Stimulated activated CD4-positive, alpha-beta T cell treated with anti-CD3 and anti-CD28 coated beads, Interleukin-4, amount 100 ng/mL, for 48 hours (primary cell): ENCODE measurements around the gene FALEC.

Experiments
- DNase-seq, 2 donors: peaks; one replicate each; pipeline ENCODE4 v3.0.0-alpha.2; 2020; ENCODE audit warnings: low read depth in 2 of 2

The FALEC gene

GRCh38 chr1:150515328-150516049, at the start of gene FALEC:
TSS of gene FALEC (plus strand) at chr1:150515752.
- DNase-seq: peak; percentile 81 to 90

GRCh38 chr1:150466964-150467363, 48.6 kb upstream of the FALEC start:
- DNase-seq: no peak

GRCh38 chr1:150469291-150469690, 46.3 kb upstream of the FALEC start:
- no peak for DNase-seq

DNA sequence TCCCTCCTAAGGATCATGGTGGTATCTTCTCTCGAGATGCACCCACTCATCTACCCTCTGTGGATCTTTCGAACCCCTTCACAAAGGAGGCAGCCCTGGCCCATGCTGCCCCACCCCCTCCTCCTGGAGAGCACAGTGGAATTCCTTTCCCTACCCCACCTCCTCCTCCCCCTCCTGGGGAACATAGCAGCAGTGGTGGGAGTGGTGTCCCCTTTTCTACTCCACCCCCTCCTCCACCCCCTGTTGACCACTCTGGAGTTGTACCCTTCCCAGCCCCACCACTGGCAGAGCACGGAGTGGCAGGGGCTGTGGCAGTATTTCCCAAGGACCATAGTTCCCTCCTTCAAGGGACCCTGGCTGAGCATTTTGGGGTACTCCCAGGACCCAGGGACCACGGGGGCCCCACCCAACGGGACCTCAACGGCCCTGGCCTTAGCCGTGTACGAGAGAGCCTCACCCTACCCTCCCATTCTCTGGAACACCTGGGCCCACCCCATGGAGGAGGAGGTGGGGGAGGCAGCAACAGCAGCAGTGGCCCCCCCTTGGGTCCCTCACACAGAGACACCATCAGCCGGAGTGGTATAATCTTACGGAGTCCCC, 42.9 kb upstream of the FALEC start:
- DNase-seq: no peak

GRCh38 chr1:150473659-150474058, 41.9 kb upstream of the FALEC start:
- no peak for DNase-seq

GRCh38 chr1:150474869-150475268, 40.7 kb upstream of the FALEC start:
- DNase-seq: no peak

- no peak for DNase-seq
Observed at GRCh38 chr1:150476754-150477153, 38.8 kb upstream of the FALEC start.

- no peak for DNase-seq
Observed at GRCh38 chr1:150477320-150477719, 38.2 kb upstream of the FALEC start.

- no peak for DNase-seq
Observed at GRCh38 chr1:150477733-150478132, 37.8 kb upstream of the FALEC start.

DNA sequence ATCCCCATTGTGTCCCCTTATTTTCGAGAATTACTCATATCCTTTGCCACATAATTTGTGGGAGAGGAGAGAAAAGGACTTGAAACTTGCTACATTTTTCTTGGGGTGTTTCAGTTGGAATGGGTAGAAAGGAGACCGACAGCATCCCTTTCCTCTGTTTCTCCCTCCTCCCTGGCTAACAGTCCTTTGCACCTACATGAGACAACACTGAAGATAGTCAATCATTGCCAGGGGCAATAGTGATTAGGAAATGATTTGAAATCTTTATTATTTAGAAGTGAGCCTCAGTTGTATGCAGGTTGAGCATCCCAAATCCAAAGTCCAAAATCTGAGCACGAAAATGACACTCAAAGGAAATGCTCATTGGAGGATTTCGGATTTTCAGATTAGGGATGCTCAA, 36.2 kb upstream of the FALEC start:
- no peak for DNase-seq

GRCh38 chr1:150479927-150480352, 35.6 kb upstream of the FALEC start:
- DNase-seq: no peak

DNA sequence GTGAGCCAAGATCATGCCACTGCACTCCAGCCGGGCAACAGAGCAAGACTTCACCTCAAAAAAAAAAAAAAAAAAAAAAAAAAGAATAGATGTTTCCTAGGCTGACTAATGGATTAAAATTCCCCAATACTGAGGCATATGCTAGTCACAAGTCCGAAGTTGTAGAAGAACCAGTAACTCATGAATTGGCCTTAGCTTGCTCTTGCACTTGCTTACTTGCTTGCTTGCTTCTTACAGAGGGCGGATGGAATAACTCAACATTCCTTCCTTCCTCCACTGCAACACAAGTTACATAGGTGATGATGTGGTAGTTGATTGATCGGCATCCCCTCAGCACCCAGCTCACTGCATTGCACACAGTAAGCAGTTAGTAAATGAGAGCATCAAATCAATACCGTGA, 31.1 kb upstream of the FALEC start:
- no peak for DNase-seq

DNA sequence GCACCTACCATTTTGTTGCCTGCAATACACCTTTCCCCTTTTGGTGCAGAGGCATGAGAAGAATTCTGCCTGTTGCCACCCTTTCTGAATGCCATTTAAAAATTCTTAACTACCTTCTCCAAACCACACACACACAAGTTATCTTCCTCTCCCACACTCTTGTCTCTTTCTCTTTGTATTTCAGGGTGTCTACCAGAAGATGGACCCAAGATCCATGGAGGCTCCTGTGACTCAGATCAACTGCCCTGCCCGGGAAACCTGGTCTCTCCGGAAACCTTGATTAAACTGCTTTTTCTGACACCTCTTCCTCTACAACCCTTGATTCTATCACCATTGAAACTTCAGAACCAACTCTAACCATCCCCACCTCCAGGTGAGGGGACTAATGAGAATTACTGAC, 30.7 kb upstream of the FALEC start:
- no peak for DNase-seq

DNA sequence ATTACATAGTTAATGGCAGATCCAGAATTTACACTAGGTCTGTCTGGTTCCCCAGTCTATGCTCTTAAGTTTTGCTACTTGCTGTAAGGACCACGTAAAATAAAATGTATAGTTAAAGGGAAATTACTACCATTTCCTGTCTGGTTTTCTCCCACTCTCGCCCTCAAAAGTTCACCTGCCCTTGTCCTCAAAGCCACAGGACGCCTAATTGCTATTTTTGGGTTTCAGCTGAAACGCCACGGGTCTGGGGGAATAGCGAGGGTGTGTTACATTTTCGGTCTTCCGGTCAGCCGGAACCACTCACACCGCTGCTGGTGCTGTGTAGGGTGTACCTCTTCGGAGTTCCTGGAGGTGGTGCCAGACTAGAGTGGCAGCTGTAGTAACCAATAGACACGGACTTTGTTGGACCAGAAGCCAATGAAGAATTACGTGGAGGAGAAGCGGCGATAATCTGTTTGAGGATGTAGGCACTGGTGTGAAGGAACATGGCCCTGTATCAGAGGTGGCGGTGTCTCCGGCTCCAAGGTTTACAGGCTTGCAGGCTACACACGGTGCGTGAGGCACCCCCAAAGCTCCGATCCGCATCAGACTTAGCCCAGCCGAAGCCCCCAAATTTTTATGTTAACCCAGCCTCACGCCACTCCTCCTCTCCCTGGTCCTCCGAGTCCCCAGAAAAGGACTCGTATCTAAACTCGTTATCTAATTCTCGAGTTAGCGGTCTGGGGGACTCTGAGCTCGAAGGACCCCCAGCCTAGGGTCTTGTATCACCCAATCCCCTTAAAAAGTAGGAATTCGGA, 28.4 kb upstream of the FALEC start, which contains the start of gene TARS2:
Gene TARS2 (plus strand): TSS at position 454 of the 797 bp plus-strand sequence. CDS start 32 bp downstream, at position 486.
- DNase-seq: peak; percentile 90 to 95

DNA sequence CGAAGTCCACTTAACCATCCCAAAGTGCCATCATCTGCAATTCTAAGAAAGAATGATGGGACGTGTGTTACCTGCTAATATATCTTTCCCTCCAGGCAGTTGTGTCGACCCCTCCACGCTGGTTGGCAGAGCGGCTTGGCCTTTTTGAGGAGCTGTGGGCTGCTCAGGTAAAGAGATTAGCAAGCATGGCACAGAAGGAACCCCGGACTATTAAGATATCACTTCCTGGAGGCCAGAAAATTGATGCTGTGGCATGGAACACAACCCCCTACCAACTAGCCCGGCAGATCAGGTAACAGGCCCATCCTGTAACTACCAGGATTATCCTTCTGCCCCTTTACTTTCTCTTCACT, 27.8 kb upstream of the FALEC start:
- no peak for DNase-seq

DNA sequence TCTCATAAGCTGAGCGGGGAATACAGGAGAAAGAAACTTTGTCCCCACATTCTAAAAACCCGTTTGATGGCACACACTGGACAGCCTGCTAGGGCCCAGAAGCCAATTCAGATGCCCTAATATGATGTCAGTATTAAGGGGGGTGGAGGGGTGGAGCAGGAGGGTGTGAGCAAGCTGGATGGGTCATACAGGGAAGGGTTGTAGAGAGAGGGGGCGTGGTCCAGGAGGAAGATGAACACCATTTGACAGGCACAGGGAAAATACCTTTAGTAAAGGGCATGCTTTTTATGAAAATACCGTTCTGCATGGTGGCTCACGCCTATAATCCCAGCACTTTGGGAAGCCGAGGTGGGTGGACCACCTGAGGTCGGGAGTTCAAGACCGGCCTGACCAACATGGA, 22.4 kb upstream of the FALEC start:
- DNase-seq: no peak

DNA sequence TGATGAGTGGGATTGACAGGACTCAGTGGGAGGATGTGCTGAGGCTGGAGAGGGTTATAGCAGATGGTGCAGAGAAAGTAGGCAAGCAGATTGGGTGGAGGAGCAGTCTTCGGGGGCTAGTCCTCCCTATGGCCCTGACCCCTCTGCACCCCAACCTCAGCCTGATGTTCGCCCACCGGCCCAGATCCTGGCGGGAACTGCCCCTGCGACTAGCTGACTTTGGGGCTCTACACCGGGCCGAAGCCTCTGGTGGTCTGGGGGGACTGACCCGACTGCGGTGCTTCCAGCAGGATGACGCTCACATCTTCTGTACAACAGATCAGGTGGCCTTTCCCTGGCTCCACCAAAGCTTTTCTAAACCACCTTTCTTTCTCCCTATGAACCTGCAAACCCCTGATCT, 17.2 kb upstream of the FALEC start:
- DNase-seq: no peak

GRCh38 chr1:150505431-150505830, 10.1 kb upstream of the FALEC start:
- DNase-seq: no peak

GRCh38 chr1:150507912-150508864, 7.4 kb upstream of the FALEC start, which contains the start of gene ECM1:
TSS of gene ECM1 (plus strand) at chr1:150508109. CDS start at chr1:150508210, 101 bp downstream.
- no peak for DNase-seq

DNA sequence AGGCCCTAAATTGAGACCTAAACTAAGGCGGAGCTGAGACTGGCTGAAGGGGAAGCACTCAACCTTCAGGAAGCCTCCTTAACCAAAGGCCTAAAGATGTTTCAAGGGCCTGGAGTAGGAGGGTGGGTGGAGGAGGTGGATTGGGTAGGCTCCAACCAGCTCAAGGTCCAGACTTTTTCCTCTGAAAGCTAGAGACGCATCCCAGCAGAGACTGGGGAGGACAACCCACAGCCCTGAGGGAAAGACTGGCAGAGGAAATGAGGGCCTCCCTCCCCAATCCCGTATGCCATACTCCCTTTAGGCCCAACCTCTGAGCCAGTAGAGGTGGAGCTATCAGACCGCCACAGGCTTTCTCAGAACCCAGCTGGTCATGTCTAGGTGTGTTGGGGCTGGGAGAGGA, 6.6 kb upstream of the FALEC start:
- DNase-seq: no peak

DNA sequence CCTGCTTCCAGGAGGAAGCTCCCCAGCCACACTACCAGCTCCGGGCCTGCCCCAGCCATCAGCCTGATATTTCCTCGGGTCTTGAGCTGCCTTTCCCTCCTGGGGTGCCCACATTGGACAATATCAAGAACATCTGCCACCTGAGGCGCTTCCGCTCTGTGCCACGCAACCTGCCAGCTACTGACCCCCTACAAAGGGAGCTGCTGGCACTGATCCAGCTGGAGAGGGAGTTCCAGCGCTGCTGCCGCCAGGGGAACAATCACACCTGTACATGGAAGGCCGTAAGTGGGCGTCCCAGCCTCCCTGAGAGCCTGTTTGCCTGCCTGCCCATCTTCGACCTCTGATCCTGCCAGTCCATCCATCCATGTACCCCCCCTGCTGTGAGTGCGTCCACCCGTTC, 4.0 kb upstream of the FALEC start:
- DNase-seq: no peak
